Measurements from ENCODE around the gene NT5DC2.

The NT5DC2 gene

GRCh38 chr3:52509753-52510328 lies 23.8 kb downstream of the NT5DC2 start:
- DNase-seq (ENCODE audit: low spot score): no peak

DNA sequence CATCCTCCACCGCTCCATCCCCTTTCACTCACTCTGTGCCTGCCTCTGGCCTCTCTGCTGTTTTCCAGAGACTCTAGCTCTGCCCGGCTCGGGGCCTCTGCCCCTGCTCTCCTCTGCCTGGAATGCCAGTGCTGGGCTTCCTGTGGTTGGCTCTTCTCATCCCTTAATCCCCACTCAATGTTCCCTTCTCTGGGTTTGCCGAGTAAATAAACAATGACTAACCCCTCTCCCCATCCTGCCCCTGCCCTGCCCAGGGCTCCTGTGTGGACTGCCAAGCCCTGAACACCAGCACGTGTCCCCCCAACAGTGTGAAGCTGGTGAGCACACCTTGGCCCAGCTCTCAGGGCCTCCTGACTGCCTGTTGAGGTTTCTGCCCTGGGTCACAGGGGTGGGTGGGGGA lies 26.3 kb downstream of the NT5DC2 start:
- peak; percentile 74 for DNase-seq (ENCODE audit: low spot score)

DNA sequence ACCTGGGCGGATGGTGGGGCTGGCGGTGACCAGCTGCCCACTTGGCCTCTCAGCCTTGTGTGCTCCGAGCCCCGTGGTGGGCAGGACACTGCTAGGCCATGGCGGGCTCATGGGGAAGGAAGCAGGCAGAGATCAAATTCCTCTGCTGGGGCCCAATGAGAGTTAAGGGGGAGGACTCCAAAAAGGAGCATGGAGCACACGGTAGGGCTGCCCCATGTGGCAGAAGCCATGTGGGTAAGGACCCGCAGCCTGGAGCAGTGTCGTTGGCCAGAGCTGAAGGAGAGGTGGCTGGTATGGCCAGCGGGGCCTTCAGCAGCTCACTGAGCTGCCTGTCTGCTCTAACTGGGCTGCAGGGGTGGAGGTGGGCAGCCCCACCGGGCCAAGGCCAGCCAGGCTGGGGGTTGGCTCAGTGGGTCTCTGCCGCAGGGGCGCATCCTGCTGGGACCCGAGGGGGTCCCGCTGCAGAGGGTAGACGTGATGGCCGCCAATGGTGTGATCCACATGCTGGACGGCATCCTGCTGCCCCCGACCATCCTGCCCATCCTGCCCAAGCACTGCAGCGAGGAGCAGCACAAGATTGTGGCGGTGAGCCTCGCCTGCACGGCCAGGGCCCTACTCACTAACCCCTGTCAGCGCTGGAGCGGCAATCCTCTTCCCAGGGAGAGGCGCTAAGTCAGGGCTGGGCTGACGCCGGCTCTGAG lies 27.2 kb downstream of the NT5DC2 start:
- no peak for DNase-seq (ENCODE audit: low spot score)

DNA sequence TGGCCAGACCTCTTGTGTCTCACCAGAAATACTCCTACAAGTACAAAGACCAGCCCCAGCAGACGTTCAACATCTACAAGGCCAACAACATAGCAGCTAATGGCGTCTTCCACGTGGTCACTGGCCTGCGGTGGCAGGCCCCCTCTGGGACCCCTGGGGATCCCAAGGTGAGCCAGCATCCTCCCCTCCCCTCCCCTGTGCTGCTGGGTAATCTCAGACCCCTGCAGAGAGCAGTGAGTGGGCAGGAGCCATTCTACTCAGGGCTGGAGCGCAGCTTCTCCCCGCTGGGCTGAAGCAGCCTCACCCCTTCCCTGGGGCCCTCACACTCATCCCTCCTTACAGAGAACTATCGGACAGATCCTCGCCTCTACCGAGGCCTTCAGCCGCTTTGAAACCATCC lies 28.7 kb downstream of the NT5DC2 start:
- no peak for DNase-seq (ENCODE audit: low spot score)

DNA sequence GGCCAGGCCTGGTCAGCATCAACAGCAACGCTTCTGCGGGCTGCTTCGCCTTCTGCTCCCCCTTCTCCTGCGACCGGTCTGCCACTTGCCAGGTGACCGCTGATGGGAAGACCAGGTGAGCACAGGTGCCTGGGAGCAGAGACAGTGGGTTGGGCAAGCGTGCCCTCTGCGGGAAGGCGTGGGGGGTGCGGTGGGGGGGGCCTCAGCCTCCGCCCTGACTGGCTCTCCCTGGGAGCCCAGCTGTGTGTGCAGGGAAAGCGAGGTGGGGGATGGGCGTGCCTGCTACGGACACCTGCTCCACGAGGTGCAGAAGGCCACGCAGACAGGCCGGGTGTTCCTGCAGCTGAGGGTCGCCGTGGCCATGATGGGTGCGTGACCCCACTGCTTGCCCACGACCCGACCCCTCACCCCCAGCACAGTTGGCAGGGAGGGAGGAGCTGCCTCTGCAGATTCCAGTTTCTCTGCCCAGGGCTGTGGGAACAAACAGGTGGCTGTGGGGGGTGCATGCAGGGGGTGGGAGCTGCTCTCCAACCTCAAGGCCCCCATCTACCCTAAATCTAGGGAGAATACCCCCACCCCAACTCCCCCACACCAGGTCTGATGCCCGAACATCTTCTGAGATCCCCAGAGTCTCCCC lies 29.8 kb downstream of the NT5DC2 start:
- no peak for DNase-seq (ENCODE audit: low spot score)

- DNase-seq (ENCODE audit: low spot score): no peak
These were observed 30.8 kb downstream of the NT5DC2 start for GRCh38 chr3:52502808-52503350.

GRCh38 chr3:52502001-52502400 lies 31.7 kb downstream of the NT5DC2 start:
- DNase-seq (ENCODE audit: low spot score): no peak

GRCh38 chr3:52501046-52501445 lies 32.6 kb downstream of the NT5DC2 start:
- no peak for DNase-seq (ENCODE audit: low spot score)

- DNase-seq (ENCODE audit: low spot score): no peak
These were observed 35.3 kb downstream of the NT5DC2 start for GRCh38 chr3:52498137-52499054.

- DNase-seq (ENCODE audit: low spot score): peak; percentile 67
These were observed 37.7 kb downstream of the NT5DC2 start for GRCh38 chr3:52495777-52496602.

GRCh38 chr3:52494886-52495495 lies 38.7 kb downstream of the NT5DC2 start, which contains the start of gene STAB1:
TSS of gene STAB1 (plus strand) at chr3:52495338. CDS start at chr3:52495414, 76 bp downstream.
- no peak for DNase-seq (ENCODE audit: low spot score)

DNA sequence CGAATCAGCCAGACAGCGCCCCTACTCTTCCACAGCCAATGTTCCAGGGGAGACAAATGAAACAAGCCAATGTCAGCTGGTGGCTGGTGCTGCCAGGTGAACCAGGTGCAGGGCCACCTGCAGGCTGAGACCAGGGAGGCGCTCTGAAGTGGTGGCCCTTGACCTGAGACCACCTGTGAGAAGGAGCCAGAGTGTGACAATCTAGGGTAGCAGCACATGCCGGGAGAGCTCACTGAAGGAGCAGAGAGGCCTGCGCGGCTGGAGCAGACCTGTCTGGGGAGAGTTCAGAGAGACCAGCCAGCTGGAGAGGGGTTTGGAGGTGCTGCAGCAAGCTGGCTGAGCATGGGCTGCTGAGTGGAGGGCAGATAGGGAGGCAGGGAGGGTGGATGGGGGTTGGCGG lies 39.2 kb downstream of the NT5DC2 start:
- no peak for DNase-seq (ENCODE audit: low spot score)

DNA sequence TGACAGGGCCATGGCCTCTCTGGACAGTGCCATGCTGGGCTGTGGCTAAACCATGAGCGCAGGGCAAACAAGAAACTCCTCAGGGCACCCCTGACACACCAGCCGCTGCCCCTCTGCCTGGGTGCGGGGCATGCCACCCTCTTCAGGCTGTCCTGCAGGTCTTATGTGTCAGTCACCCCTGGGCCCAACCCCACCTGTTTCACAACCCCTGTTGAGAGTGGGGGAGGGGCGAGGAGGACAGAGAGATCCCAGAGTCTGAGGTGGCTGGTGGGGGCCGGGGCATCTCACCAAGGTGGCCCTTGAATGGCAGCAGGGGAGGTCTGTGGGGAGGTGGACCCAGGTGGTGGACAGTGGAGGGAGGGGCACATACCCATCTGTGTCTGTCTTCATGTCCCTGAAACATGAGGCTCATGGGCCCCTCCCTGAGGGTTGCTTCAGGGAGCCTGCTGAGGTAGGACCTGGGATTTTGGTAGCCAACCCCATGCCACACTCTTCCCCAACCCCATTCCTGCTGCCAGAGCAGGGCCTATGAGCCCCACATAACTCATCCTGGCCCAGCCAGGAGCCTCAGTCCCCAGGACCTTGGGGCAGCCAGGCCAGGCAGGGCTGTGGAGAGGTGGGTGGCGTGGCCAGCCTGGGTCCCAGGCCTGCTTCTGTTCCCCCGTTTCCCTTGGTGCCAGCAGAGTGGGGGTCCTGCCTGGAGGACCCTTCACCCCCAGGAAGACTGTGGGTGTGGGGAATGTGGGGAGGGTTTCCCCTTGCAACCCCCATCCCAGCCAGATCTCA lies 40.2 kb downstream of the NT5DC2 start:
- DNase-seq (ENCODE audit: low spot score): no peak

DNA sequence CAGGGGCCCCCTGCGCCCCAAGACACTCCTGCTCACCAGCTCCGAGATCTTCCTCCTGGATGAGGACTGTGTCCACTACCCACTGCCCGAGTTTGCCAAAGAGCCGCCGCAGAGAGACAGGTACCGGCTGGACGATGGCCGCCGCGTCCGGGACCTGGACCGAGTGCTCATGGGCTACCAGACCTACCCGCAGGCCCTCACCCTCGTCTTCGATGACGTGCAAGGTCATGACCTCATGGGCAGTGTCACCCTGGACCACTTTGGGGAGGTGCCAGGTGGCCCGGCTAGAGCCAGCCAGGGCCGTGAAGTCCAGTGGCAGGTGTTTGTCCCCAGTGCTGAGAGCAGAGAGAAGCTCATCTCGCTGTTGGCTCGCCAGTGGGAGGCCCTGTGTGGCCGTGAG lies 41.6 kb downstream of the NT5DC2 start:
- DNase-seq (ENCODE audit: low spot score): no peak

- DNase-seq (ENCODE audit: low spot score): no peak
These were observed 42.6 kb downstream of the NT5DC2 start for GRCh38 chr3:52490939-52491526.

- no peak for DNase-seq (ENCODE audit: low spot score)
These were observed 43.4 kb downstream of the NT5DC2 start for GRCh38 chr3:52490035-52490938.

DNA sequence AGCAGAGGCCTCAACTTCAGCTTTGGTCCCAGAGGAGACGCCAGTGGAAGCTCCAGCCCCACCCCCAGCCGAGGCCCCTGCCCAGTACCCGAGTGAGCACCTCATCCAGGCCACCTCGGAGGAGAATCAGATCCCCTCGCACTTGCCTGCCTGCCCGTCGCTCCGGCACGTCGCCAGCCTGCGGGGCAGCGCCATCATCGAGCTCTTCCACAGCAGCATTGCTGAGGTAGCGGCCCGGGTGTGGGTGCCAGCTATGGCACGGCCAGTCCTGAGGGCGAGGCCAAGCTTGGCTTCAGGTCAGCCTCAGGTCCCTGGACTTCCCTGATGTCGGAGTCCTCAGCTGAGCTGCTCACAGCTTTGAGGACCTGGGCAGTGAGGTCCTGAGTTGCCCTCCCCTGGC lies 44.2 kb downstream of the NT5DC2 start:
- DNase-seq (ENCODE audit: low spot score): no peak

GRCh38 chr3:52488746-52489145 lies 44.9 kb downstream of the NT5DC2 start:
- no peak for DNase-seq (ENCODE audit: low spot score)

Measured in AG08396 (cell line).